HepG2 (cell line): ENCODE results near the gene GATAD2B. TPM values are rescaled to one million over a fixed set of nuclear protein-coding genes. Genes with fewer than 3 reads are reported as not detected.

Experiments
- ARNTL ChIP-seq: sonication (generic); formaldehyde crosslinking; IDR thresholded peaks from 2 replicates; pipeline ENCODE4 v1.4.0; 2020; ENCODE audit warnings: mild to moderate bottlenecking, missing genetic modification reagents
- CHCHD3 ChIP-seq: sonication (generic); formaldehyde crosslinking; IDR thresholded peaks from 2 replicates; pipeline ENCODE4 v1.8.0; 2022; ENCODE audit warnings: mild to moderate bottlenecking, missing genetic modification reagents, moderate library complexity
- FOXP4 ChIP-seq: sonication (generic); formaldehyde crosslinking; IDR thresholded peaks from 2 replicates; pipeline ENCODE4 v1.4.0; 2020; ENCODE audit warnings: missing genetic modification reagents
- IKZF5 ChIP-seq: IDR thresholded peaks from 2 replicates; pipeline ENCODE4 v1.6.1; 2018; ENCODE audit warnings: missing genetic modification reagents, mild to moderate bottlenecking, missing compliant biosample characterization
- MNT ChIP-seq: fragments of 450-650 bp; IDR thresholded peaks from 2 replicates; pipeline ENCODE4 v1.6.1; 2016
- NFE2 ChIP-seq: sonication (generic); formaldehyde crosslinking; IDR thresholded peaks from 2 replicates; pipeline ENCODE4 v1.4.0; 2020; ENCODE audit warnings: missing genetic modification reagents
- REST ChIP-seq, 2 experiments: IDR thresholded peaks; 2 replicates each; pipeline ENCODE4 v1.6.1; 2011 to 2012; ENCODE audit warnings: low read length in 2 of 2, borderline replicate concordance in 1 of 2, low read depth in 1 of 2, mild to moderate bottlenecking in 1 of 2, moderate library complexity in 1 of 2
- SCMH1 ChIP-seq: sonication (generic); formaldehyde crosslinking; IDR thresholded peaks from 2 replicates; pipeline ENCODE4 v1.9.0; 2021; ENCODE audit warnings: missing genetic modification reagents, mild to moderate bottlenecking, borderline replicate concordance
- SETDB1 ChIP-seq: sonication (generic); formaldehyde crosslinking; IDR thresholded peaks from 2 replicates; pipeline ENCODE4 v1.5.1; 2020; ENCODE audit warnings: missing genetic modification reagents, mild to moderate bottlenecking, borderline replicate concordance
- SMC3 ChIP-seq: IDR thresholded peaks from 2 replicates; pipeline ENCODE4 v1.6.1; 2011; ENCODE audit warnings: low read length, improper control_type of control experiment
- TEAD3 ChIP-seq: optimal IDR thresholded peaks from 2 replicates; pipeline ENCODE3; 2016; ENCODE audit warnings: borderline replicate concordance
- TMF1 ChIP-seq: sonication (generic); formaldehyde crosslinking; IDR thresholded peaks from 2 replicates; pipeline ENCODE4 v1.8.1; 2022; ENCODE audit warnings: low read depth, missing genetic modification reagents
- XBP1 ChIP-seq: sonication (generic); formaldehyde crosslinking; IDR thresholded peaks from 2 replicates; pipeline ENCODE4 v1.5.0; 2020; ENCODE audit warnings: missing genetic modification reagents
- ZEB1 ChIP-seq: IDR thresholded peaks from 2 replicates; pipeline ENCODE4 v1.6.1; 2012; ENCODE audit warnings: mild to moderate bottlenecking, low read depth, inconsistent platforms; ENCODE audit not compliant: insufficient replicate concordance
- ZNF180 ChIP-seq: sonication (generic); formaldehyde crosslinking; IDR thresholded peaks from 2 replicates; pipeline ENCODE4 v1.4.0; 2020; ENCODE audit warnings: low read depth, missing genetic modification reagents, borderline replicate concordance
- ZNF446 ChIP-seq: sonication (generic); formaldehyde crosslinking; IDR thresholded peaks from 2 replicates; pipeline ENCODE4 v1.5.0; 2020; ENCODE audit warnings: mild to moderate bottlenecking, missing genetic modification reagents
- ZNF549 ChIP-seq: sonication (generic); formaldehyde crosslinking; IDR thresholded peaks from 2 replicates; pipeline ENCODE4 v1.5.0; 2020; ENCODE audit warnings: missing genetic modification reagents
- ZNF564 ChIP-seq: sonication (generic); formaldehyde crosslinking; IDR thresholded peaks from 2 replicates; pipeline ENCODE4 v1.8.1; 2023; ENCODE audit warnings: mild to moderate bottlenecking, missing genetic modification reagents
- ZNF737 ChIP-seq: sonication (generic); formaldehyde crosslinking; IDR thresholded peaks from 2 replicates; pipeline ENCODE4 v1.5.0; 2020; ENCODE audit warnings: missing genetic modification reagents, mild to moderate bottlenecking, borderline replicate concordance
- ZNF747 ChIP-seq: sonication (generic); formaldehyde crosslinking; IDR thresholded peaks from 2 replicates; pipeline ENCODE4 v1.8.1; 2023; ENCODE audit warnings: missing genetic modification reagents, mild to moderate bottlenecking, borderline replicate concordance
- ZNF878 ChIP-seq: sonication (generic); formaldehyde crosslinking; IDR thresholded peaks from 2 replicates; pipeline ENCODE4 v1.8.1; 2023; ENCODE audit warnings: mild to moderate bottlenecking, missing genetic modification reagents, moderate library complexity
- polyA plus RNA-seq, 8 experiments: library from polyadenylated mRNA; depleted of rRNA in 3 of 8; stranded (reverse) in 7 of 8; unstranded in 1 of 8; fragments of >200 nt; fragmentation: Illumina TruSeq in 4 of 8; extraction: Trizol in 4 of 8; gene quantifications; 2 replicates each; pipeline versions ENCODE4 v1.2.1 to v1.2.3, GENCODE V29; 2011 to 2016; ENCODE audit warnings: low read depth in 4 of 8, missing spikeins in 1 of 8, mixed read lengths in 1 of 8; ENCODE audit not compliant: insufficient read depth in 1 of 8
- total RNA-seq, 5 experiments: library from RNA; depleted of rRNA; stranded (reverse); fragments of >200 nt; fragmentation: Illumina TruSeq; extraction: Trizol; gene quantifications; 2 replicates each; pipeline ENCODE4 v1.2.3, GENCODE V29; 2016; ENCODE audit warnings: low read depth in 1 of 5

GATAD2B gene
- total and polyA plus RNA-seq, 2 of the 13 experiments (the other 11 are each of a cell fraction or from before 2014, with no cell fraction given), result 3.2 to 5.2 TPM

GRCh38 chr1:153958111-153958960, 35.6 kb upstream of the GATAD2B start, which contains the start of gene CRTC2 (continued):
- TF ChIP-seq FOXP4 (CRISPR knock-in tag), result peak; percentile 36; the same call in 1 of the 2 replicates
- peak; percentile 73; the same call in 1 of the 2 replicates for TF ChIP-seq TMF1
- no peak for TF ChIP-seq ZNF180
- peak; percentile 63; the same call in 1 of the 2 replicates for TF ChIP-seq ARNTL (CRISPR knock-in tag)
- TF ChIP-seq ZNF737 (CRISPR knock-in tag), result no peak
- no peak for TF ChIP-seq SETDB1 (CRISPR knock-in tag)
- TF ChIP-seq IKZF5 (CRISPR knock-in tag), result no peak; the same call in none of the 2 replicates
- TF ChIP-seq TEAD3 (CRISPR knock-in tag), result no peak
- peak; percentile 75; the same call in 1 of the 2 replicates for TF ChIP-seq ZNF878 (CRISPR knock-in tag)
- TF ChIP-seq SMC3, result no peak
- peak; percentile 79 for TF ChIP-seq ZNF564 (CRISPR knock-in tag)
- TF ChIP-seq ZNF549, result 0 out of 2 replicates have a peak, but pooled peaks have one; percentile 44
- TF ChIP-seq MNT, result 0 out of 2 replicates have a peak, but pooled peaks have one; percentile 28
- TF ChIP-seq ZNF747 (CRISPR knock-in tag), result no peak
- no peak for TF ChIP-seq REST (IDR thresholded peaks at IDR 0.05; ENCODE audit: borderline replicate concordance in 1 of 2, low read depth in 1 of 2, low read length in 2 of 2)
- no peak for TF ChIP-seq SCMH1 (CRISPR knock-in tag)
- no peak for TF ChIP-seq ZNF446 (CRISPR knock-in tag)
- no peak for TF ChIP-seq XBP1 (CRISPR knock-in tag)
- TF ChIP-seq CHCHD3 (CRISPR knock-in tag), result no peak
- TF ChIP-seq ZEB1, result peak; percentile 56
- no peak for TF ChIP-seq NFE2 (CRISPR knock-in tag)
